Measurements from ENCODE around the gene RNF207.

Gene RNF207

GRCh38 chr1:6237093-6237492, 31.2 kb downstream of the RNF207 start:
- ATAC-seq: no peak

GRCh38 chr1:6239213-6239752, 33.4 kb downstream of the RNF207 start:
- ATAC-seq: no peak

GRCh38 chr1:6239950-6240768, 34.2 kb downstream of the RNF207 start:
- ATAC-seq: no peak

GRCh38 chr1:6241107-6241886, 35.4 kb downstream of the RNF207 start:
- no peak for ATAC-seq

DNA sequence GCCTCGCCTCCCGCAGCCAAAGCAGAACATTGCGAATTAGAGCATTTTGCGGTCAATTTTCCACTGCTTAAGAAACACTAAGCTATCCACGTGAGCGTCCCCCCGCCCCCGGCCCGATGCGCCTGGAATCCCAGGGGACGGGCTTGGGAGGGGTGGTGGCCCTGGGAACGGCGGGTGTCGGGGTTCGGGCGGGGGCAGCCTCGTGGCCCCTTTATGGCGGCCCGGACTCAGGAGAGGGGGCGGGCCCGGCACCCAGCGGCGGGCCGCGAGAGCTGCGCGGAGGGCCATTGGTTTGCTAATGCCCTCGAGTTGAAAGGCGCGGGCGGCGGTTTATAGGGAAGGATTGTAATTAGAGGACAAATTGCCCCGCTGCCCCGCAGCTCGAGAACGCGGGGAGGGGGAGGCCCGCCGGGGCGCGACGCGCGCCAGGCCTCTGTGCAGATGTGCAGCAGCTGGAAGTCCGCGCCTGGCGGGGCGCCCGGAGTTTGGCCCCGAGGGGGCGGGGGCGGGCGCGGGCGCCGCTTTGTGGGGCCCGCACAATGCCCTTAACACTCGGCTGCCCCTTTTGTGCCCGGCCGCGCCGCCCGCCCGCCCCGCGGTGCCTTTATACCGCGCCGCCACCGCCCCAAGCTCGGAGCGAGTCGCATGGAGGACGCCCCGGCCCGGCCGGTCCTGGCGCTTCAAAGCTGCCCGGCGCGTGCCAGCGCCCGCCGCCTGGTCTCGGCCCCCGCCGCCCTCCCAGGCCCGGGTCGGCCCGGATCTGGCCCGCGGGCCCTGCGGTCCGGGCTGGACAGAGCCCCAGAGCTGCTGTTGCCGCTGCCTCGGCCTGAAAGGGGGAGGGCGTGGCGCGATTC, 36.2 kb downstream of the RNF207 start:
- no peak for ATAC-seq

- ATAC-seq: no peak
Measured at GRCh38 chr1:6243053-6243834, 37.3 kb downstream of the RNF207 start.

DNA sequence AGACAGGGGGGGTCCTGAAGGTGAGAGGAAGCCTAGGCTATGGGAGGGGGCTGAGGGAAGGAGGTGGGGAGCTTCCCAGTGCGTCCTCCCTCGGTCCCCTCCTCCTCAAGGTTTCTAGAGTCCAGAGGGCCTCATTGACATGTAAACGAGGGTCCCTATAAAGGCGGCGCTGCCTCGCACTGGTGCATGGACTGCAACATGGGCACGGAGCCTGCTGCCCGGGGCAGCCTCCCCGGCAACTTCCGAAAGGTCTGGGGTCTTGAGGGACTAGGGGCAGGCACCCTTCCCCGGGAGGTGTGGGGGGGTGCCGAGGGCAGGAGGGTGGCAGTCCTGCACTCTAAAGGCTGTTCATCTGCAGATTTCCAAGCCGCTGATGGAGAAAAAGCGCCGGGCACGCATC, 38.1 kb downstream of the RNF207 start, which contains the start of gene HES3:
TSS of gene HES3 (plus strand) at position 187 of the 400 bp plus-strand sequence. CDS start at position 374, 187 bp downstream.
- ATAC-seq: no peak

DNA sequence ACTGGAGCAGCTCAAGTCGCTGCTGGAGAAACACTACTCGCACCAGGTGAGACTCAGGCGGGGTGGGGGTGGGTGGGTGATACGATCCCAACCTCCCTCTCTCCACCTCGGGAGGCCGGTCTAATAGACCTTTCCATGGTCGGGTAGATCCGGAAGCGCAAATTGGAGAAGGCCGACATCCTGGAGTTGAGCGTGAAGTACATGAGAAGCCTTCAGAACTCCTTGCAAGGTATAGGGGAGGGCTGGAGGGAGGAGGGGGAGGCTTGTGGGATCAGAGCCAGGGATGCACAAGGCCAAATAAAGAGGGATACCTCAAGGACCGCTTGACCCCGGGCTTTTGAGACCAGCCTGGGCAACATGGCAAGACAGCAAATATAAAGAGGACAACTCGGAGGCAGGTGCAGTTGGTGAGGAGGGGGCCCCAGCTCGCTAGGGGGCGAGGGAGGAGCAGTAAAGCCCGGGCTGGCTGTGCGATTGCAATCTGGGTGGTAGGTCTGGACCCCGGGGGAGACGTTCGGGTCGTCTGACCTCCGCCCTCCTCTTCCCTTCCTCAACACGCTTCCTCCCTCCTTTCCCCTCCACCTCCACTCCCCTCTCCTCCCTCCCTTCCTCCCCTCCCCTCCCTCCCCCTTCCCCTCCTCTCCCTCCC, 38.6 kb downstream of the RNF207 start:
- no peak for ATAC-seq

DNA sequence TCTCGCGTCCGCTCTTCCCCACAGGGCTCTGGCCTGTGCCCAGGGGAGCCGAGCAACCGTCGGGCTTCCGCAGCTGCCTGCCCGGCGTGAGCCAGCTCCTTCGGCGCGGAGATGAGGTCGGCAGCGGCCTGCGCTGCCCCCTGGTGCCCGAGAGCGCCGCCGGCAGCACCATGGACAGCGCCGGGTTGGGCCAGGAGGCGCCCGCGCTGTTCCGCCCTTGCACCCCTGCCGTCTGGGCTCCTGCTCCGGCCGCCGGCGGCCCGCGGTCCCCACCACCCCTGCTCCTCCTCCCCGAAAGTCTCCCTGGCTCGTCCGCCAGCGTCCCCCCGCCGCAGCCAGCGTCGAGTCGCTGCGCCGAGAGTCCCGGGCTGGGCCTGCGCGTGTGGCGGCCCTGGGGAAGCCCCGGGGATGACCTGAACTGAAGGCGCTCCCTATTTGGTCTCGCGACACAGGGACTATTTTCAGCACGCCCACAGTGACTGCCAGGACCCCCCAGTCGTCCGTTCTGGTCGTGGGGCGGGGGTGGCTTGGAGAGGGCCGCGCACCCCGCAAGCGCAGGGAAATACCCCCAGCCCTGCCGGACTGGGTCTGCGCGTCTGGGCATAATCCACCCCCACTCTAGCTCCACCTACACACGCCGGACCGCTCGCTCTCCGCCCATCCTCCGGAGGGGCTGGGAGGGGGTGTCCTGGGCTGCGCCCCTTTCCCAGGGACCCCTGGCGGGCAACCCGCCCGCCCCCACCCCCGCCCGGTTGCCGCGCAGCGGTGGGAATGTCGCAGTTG, 39.4 kb downstream of the RNF207 start:
- ATAC-seq: peak; percentile 68 to 73

DNA sequence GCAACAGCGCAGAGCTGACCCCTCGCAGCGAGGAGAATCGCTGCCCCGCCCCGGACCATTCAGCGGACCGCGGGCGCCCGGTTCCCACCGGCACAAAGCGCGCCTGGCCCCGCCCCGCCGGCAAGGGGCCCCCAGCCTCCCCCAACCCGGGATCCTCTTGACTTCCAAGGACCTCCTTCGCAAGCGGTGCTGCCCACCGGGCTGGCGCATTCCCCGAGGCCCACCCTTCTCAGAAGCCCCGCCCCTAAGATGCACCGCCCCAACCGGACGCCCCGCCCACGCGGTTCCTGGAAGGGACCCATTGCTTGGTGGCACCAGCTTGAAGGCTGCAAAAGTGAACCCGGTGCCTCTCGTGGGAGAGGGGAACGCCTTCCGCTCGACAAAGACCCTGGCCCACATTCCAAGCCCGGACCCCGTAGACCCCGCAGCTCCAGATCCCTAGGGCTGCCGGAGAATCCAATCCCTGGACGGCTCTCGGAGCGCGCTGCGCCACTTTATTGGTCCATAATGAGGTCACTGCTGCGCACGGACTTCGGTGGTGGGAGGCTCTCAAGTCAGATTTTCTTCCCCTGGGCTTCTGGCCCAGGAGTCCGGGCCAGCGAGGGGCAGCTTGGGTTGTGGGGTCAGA, 40.1 kb downstream of the RNF207 start:
- no peak for ATAC-seq

DNA sequence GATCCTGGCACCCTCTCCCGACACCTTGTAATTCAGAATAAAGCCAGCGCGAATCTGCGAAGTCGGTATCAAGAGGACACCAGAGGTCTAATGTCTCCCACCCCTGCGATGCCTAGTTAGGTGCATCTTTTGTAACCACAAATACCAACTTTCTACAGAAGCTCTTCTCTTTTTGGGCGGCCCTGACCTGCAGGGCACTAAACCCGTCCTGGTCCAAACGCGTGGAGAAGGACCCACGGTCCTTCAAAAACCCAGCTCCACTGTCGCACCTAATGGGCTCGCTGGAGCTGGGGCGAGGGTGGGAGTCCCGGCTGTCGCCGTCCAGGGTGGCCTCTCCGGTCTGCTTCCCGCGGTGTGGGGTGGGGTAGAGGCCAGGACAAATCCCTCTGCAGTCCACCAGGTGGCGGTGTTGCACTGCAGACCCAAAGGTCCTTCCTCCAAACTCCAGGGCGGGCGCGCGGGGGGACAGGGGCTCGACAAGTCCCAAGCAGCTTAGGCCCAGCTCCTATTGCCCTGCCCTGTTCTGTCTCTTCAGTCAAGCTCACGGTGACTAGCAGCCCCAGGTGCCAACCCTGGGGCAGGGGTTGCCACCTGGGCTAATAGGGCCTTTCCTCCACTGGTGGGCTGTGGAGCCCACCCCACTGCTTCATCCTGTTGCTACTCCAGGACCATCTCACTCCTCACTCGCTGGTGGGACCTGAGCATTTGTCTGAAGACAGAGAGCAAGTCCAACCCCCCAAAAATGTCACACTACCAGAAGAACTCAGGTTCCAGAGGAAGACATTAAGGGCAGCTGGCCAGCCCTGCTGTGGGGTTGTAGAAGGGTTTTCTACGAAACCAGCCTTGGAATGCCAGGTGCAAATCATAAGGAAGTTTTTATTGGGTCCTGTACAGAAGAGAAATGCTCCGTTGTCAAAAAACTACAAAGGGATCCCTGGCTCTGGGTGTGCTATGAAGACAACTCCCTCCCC, 40.9 kb downstream of the RNF207 start:
- peak; percentile 62 to 77 for ATAC-seq

- ATAC-seq: no peak
Measured at GRCh38 chr1:6247651-6248050, 41.7 kb downstream of the RNF207 start.

- no peak for ATAC-seq
Measured at GRCh38 chr1:6248161-6248776, 42.4 kb downstream of the RNF207 start.

DNA sequence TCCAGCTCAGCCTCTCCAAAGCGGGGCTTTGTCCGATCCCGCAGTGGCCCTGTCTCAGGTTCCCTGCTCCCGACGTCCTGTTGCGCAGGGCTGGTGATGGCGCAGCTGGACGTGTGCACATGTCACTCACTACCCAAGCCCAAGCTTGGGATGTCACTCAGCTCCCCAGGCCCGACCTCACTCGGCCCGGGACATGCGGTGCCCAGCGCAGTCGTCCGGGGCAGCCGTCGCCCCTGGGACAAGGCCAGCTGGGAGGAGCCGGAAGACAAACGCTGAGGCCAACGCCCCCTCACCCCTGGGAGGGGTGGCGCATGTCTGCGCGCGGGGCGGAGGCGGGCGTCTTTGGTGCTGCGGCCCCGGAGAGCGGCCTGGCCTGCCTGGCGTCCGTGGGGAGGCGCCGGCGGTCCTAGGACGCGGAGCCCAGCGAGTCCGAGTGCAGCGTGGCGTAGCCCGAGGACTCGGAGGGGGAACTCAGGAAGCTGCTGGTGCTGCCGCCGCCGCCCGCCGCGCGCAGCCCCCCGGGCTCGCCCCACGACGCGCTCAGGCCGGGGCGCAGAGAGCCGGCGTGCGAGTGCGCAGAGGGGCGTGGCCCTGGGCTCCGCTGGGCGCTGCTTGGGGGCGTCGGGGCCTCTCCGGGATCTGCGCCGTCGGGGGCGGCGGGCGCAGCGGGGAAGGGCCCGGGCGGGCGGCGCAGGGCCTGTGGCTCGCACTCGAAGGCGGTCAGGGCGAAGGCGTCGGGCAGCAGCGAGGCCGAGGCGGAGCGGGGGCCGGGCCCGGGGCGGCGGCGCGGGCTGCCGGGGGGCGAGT, 43.2 kb downstream of the RNF207 start:
- ATAC-seq: no peak

DNA sequence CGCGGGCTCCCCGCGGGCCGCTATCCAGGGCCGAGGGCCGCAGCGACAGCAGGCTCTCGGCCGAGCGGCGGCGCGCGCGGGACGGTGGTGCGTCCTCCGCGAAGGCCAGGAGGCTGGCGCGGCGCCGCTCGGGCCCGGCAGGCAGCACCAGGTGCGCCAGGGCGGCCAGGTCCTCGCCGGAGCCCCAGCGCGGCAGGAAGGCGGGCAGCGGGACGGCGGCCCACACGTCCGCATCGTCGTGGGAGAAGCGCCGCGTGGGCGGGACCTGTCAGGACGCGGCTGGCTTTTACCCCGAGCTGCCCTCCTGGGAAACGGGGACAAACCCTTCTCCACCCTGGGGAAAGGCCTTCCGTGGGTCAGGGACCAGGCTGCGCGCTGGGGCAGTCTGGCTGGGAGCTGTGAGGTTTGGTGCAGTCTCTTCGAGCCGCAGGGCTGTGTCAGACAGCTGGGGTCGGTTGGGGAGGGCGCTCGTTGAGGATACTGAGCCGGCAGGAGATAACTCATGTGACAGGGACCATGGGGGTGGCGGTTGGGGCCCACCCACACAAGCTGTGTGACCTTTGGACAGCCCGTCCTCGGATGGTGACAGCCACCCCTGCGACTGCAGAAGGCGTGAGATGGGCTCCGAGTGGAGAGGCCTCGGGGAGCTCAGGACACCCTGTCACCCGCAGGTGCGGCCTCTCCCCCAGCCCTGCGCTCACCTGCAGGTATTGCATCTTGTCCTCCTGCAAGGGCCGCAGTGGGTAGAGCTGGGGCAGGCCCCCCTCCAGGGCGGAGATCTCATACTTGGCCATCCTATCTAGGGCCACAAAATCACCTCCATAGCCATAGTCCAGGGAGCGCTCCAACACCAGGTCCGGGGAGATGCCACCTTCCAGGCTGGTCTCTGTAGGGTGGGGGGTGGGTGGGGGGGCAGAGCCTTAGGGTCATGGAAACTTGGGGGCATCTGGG, 44.1 kb downstream of the RNF207 start:
- ATAC-seq: no peak

GRCh38 chr1:6251233-6251632, 45.3 kb downstream of the RNF207 start:
- no peak for ATAC-seq

Measured in activated CD4-positive, CD25-positive, alpha-beta regulatory T cell treated with anti-CD3 and anti-CD28 coated beads, Interleukin-2, amount 50 U/mL, for 24 hours (primary cell).